HepG2 (cell line): Measurements from ENCODE around the gene FBXL7. TPM values are rescaled to one million over a fixed set of nuclear protein-coding genes. Genes with fewer than 3 reads are reported as not detected.

Experiments used
- ATAC-seq: fragments of 200-7000 bp; cut with Tn5 transposase; 3 replicates; pipeline ENCODE4 v1.9.1; 2020; ENCODE audit warnings: mild to moderate bottlenecking, moderate library complexity
- BruUV-seq: library from RNA; stranded (reverse); fragments of 400-500 nt; replicated peaks from 2 replicates; lab custom pipeline; 2021; lab: Mats Ljungman, UMichigan
- CTCF ChIA-PET: fragments of 300-600 bp; formaldehyde crosslinking; extraction: SDS; loops from one replicate; lab custom pipeline; 2021; ENCODE audit warnings: low total read pairs, inconsistent platforms, low intra/inter-chr PET ratio; lab: Yijun Ruan, JAX
- POLR2A ChIA-PET: fragments of 350-600 bp; sonication (Branson Sonifier 250); formaldehyde crosslinking; loops from one replicate; lab custom pipeline; 2020; ENCODE audit warnings: antibody characterized with exemption, inconsistent platforms; lab: Yijun Ruan, JAX
- DNase-seq: peaks from one replicate; pipeline ENCODE4 v3.0.0-alpha.2; 2015; ENCODE audit warnings: low spot score
- FAIRE-seq: peaks from 3 replicates; lab custom pipeline; 2011; peaks lifted over from hg19 to GRCh38; lab: Jason Lieb, UNC
- H2AFZ ChIP-seq: one replicate; pipeline ENCODE4 v1.6.1; 2011; ENCODE audit warnings: low read length, inconsistent platforms
- H3K27ac ChIP-seq: fragments of 300-600 bp; 3 replicates; pipeline ENCODE4 v1.8.0; 2011; ENCODE audit warnings: mixed run types, mild to moderate bottlenecking, mixed read lengths, low read length, inconsistent platforms; ENCODE audit not compliant: insufficient read depth; ENCODE audit errors: extremely low read length
- H3K27me3 ChIP-seq, 2 experiments: fragments of 200-600 bp in 1 of 2; 2 replicates in 1 of 2; 3 replicates in 1 of 2; pipeline versions ENCODE4 v1.6.0 to v1.8.0; 2011; ENCODE audit warnings: low read length in 2 of 2, mild to moderate bottlenecking in 2 of 2, moderate library complexity in 2 of 2, inconsistent platforms in 1 of 2; ENCODE audit not compliant: insufficient read depth in 2 of 2, control insufficient read depth in 1 of 2
- H3K36me3 ChIP-seq, 2 experiments: fragments of 200-600 bp in 1 of 2; replicated peaks in 1 of 2; 2 replicates in 1 of 2; 3 replicates in 1 of 2; pipeline versions ENCODE4 v1.5.1 to v1.8.0; 2011; ENCODE audit warnings: low read length in 2 of 2, inconsistent platforms in 1 of 2; ENCODE audit not compliant: insufficient read depth in 2 of 2, control insufficient read depth in 1 of 2
- H3K4me1 ChIP-seq: 2 replicates; pipeline ENCODE4 v1.5.1; 2012; ENCODE audit warnings: low read length, inconsistent platforms; ENCODE audit not compliant: insufficient read depth
- H3K4me2 ChIP-seq: 2 replicates; pipeline ENCODE4 v1.6.0; 2011; ENCODE audit warnings: low read depth, low read length, inconsistent platforms
- H3K4me3 ChIP-seq, 3 experiments: fragments of 200-600 bp in 1 of 3; sonication (generic), shearing (Covaris generic) in 1 of 3; replicated peaks in 1 of 3; 2 replicates each; pipeline ENCODE4 v1.5.1; 2011 to 2016; ENCODE audit warnings: low read length in 3 of 3, inconsistent platforms in 2 of 3, low read depth in 2 of 3, mild to moderate bottlenecking in 2 of 3, control low read depth in 1 of 3, mixed read lengths in 1 of 3; ENCODE audit not compliant: insufficient read depth in 1 of 3
- H3K79me2 ChIP-seq: one replicate; pipeline ENCODE4 v1.6.1; 2011; ENCODE audit warnings: low read length, inconsistent platforms; ENCODE audit not compliant: insufficient read depth
- H3K9ac ChIP-seq: 2 replicates; pipeline ENCODE4 v1.6.0; 2011; ENCODE audit warnings: mild to moderate bottlenecking, low read depth, low read length, inconsistent platforms; ENCODE audit not compliant: insufficient read depth
- H3K9me3 ChIP-seq: 2 replicates; pipeline ENCODE4 v1.5.1; 2012; ENCODE audit warnings: mild to moderate bottlenecking, low read length
- H4K20me1 ChIP-seq: 2 replicates; pipeline ENCODE4 v1.6.0; 2011; ENCODE audit warnings: inconsistent platforms, mild to moderate bottlenecking, low read length, moderate library complexity; ENCODE audit not compliant: insufficient read depth
- ARNTL ChIP-seq: sonication (generic); formaldehyde crosslinking; IDR thresholded peaks from 2 replicates; pipeline ENCODE4 v1.4.0; 2020; ENCODE audit warnings: mild to moderate bottlenecking, missing genetic modification reagents
- BCLAF1 ChIP-seq: fragments of 450-650 bp; IDR thresholded peaks from 2 replicates; pipeline ENCODE4 v1.6.1; 2017; ENCODE audit warnings: mild to moderate bottlenecking
- DMAP1 ChIP-seq: IDR thresholded peaks from 2 replicates; pipeline ENCODE4 v1.6.1; 2016
- MEF2D ChIP-seq: sonication (generic); formaldehyde crosslinking; IDR thresholded peaks from 2 replicates; pipeline ENCODE4 v1.5.1; 2020; ENCODE audit warnings: mild to moderate bottlenecking, missing genetic modification reagents
- REL ChIP-seq: sonication (generic); formaldehyde crosslinking; conservative IDR thresholded peaks from 2 replicates; pipeline ENCODE4 v1.8.0; 2022; ENCODE audit warnings: mild to moderate bottlenecking, missing genetic modification reagents, moderate library complexity
- SP5 ChIP-seq: IDR thresholded peaks from 2 replicates; pipeline ENCODE4 v1.6.1; 2016; ENCODE audit warnings: low read depth, borderline replicate concordance
- TSC22D2 ChIP-seq: sonication (generic); formaldehyde crosslinking; IDR thresholded peaks from 2 replicates; pipeline ENCODE4 v1.5.1; 2020; ENCODE audit warnings: missing genetic modification reagents, mild to moderate bottlenecking, borderline replicate concordance
- ZBTB3 ChIP-seq: sonication (generic); formaldehyde crosslinking; IDR thresholded peaks from 2 replicates; pipeline ENCODE4 v1.4.0; 2020; ENCODE audit warnings: low read depth, mild to moderate bottlenecking, moderate library complexity, missing genetic modification reagents, borderline replicate concordance
- ZBTB39 ChIP-seq: sonication (generic); formaldehyde crosslinking; IDR thresholded peaks from 2 replicates; pipeline ENCODE4 v1.5.0; 2020; ENCODE audit warnings: missing genetic modification reagents
- ZNF275 ChIP-seq: sonication (generic); formaldehyde crosslinking; IDR thresholded peaks from 2 replicates; pipeline ENCODE4 v1.8.0; 2022; ENCODE audit warnings: missing genetic modification reagents, mild to moderate bottlenecking, inconsistent platforms, borderline replicate concordance
- WGBS: methylation state at CpG from one replicate; pipeline ENCODE4 v1.1.6; 2017; ENCODE audit warnings: low lambda C conversion rate; 5-methylcytosine and 5-hydroxymethylcytosine counted together
- in situ Hi-C: cut with HindIII; loops from 2 replicates; pipeline ENCODE4 v1.10.0; 2017; ENCODE audit warnings: low pct_unique_long_range_greater_than_20kb; ENCODE audit not compliant: extremely low pct_ligation_motif_present
- intact Hi-C: fragments of 100-400 bp; cut with micrococcal nuclease; formaldehyde crosslinking; loops from one replicate; pipeline ENCODE4 v1.10.0; 2022; ENCODE audit not compliant: unreplicated experiment
- polyA plus RNA-seq, 8 experiments: library from polyadenylated mRNA; depleted of rRNA in 3 of 8; stranded (reverse) in 7 of 8; unstranded in 1 of 8; fragments of >200 nt; fragmentation: Illumina TruSeq in 4 of 8; extraction: Trizol in 4 of 8; gene quantifications; 2 replicates each; pipeline versions ENCODE4 v1.2.1 to v1.2.3, GENCODE V29; 2011 to 2016; ENCODE audit warnings: low read depth in 4 of 8, missing spikeins in 1 of 8, mixed read lengths in 1 of 8; ENCODE audit not compliant: insufficient read depth in 1 of 8
- total RNA-seq, 5 experiments: library from RNA; depleted of rRNA; stranded (reverse); fragments of >200 nt; fragmentation: Illumina TruSeq; extraction: Trizol; gene quantifications; 2 replicates each; pipeline ENCODE4 v1.2.3, GENCODE V29; 2016; ENCODE audit warnings: low read depth in 1 of 5

Gene FBXL7
- total and polyA plus RNA-seq, 2 of the 13 experiments (the other 11 are each of a cell fraction or from before 2014, with no cell fraction given), result 0.07 TPM; not detected in 1

GRCh38 chr5:15555176-15555575, 55.2 kb downstream of the FBXL7 start:
- ChIA-PET CTCF (no interaction called here), POLR2A (no interaction called here)
- ATAC-seq (no peak), FAIRE-seq (no peak), DNase-seq (no peak)
- Histone ChIP-seq H3K9ac (no peak overlapping the region), H3K4me2 (no peak overlapping the region), H3K9me3 (no peaks in the 10 kb centered on the region), H3K4me1 (no peaks in the 10 kb centered on the region), H3K79me2 (no peaks in the 10 kb centered on the region), H2AFZ (no peak overlapping the region), H3K27ac (no peak overlapping the region), H4K20me1 (no peaks in the 10 kb centered on the region), H3K4me3 (no peak overlapping the region), H3K36me3 (no peaks in the 10 kb centered on the region), H3K27me3 (no peaks in the 10 kb centered on the region; a peak in 1 of 5 replicates)
- intact Hi-C loops (no loop called here), in situ Hi-C loops (no loop called here)
- BruUV-seq, result no TSS peak
- TF ChIP-seq TSC22D2, result no peak
- TF ChIP-seq ZBTB3, result no peak
- TF ChIP-seq ZNF275 (CRISPR knock-in tag), result no peak
- no peak for TF ChIP-seq ZBTB39 (CRISPR knock-in tag)
- no peak for TF ChIP-seq BCLAF1
- no peak for TF ChIP-seq DMAP1 (CRISPR knock-in tag)
- no peak for TF ChIP-seq ARNTL (CRISPR knock-in tag)
- TF ChIP-seq REL (CRISPR knock-in tag), result no peak
- TF ChIP-seq SP5 (CRISPR knock-in tag), result no peak
- TF ChIP-seq MEF2D (CRISPR knock-in tag), result no peak
- 9% methylated on average over 5 of the region's 5 CpGs for WGBS
